HepG2 (cell line): Measurements from ENCODE around the gene ZDHHC19. TPM values are rescaled to one million over a fixed set of nuclear protein-coding genes. Genes with fewer than 3 reads are reported as not detected.

Experiments used
- ATAC-seq: fragments of 200-7000 bp; cut with Tn5 transposase; 3 replicates; pipeline ENCODE4 v1.9.1; 2020; ENCODE audit warnings: mild to moderate bottlenecking, moderate library complexity
- BruUV-seq: library from RNA; stranded (reverse); fragments of 400-500 nt; replicated peaks from 2 replicates; lab custom pipeline; 2021; lab: Mats Ljungman, UMichigan
- CTCF ChIA-PET: fragments of 300-600 bp; formaldehyde crosslinking; extraction: SDS; loops from one replicate; lab custom pipeline; 2021; ENCODE audit warnings: low total read pairs, inconsistent platforms, low intra/inter-chr PET ratio; lab: Yijun Ruan, JAX
- POLR2A ChIA-PET: fragments of 350-600 bp; sonication (Branson Sonifier 250); formaldehyde crosslinking; loops from one replicate; lab custom pipeline; 2020; ENCODE audit warnings: antibody characterized with exemption, inconsistent platforms; lab: Yijun Ruan, JAX
- DNase-seq: peaks from one replicate; pipeline ENCODE4 v3.0.0-alpha.2; 2015; ENCODE audit warnings: low spot score
- FAIRE-seq: peaks from 3 replicates; lab custom pipeline; 2011; peaks lifted over from hg19 to GRCh38; lab: Jason Lieb, UNC
- H2AFZ ChIP-seq: one replicate; pipeline ENCODE4 v1.6.1; 2011; ENCODE audit warnings: low read length, inconsistent platforms
- H3K27ac ChIP-seq: fragments of 300-600 bp; 3 replicates; pipeline ENCODE4 v1.8.0; 2011; ENCODE audit warnings: mixed run types, mild to moderate bottlenecking, mixed read lengths, low read length, inconsistent platforms; ENCODE audit not compliant: insufficient read depth; ENCODE audit errors: extremely low read length
- H3K27me3 ChIP-seq, 2 experiments: fragments of 200-600 bp in 1 of 2; 2 replicates in 1 of 2; 3 replicates in 1 of 2; pipeline versions ENCODE4 v1.6.0 to v1.8.0; 2011; ENCODE audit warnings: low read length in 2 of 2, mild to moderate bottlenecking in 2 of 2, moderate library complexity in 2 of 2, inconsistent platforms in 1 of 2; ENCODE audit not compliant: insufficient read depth in 2 of 2, control insufficient read depth in 1 of 2
- H3K36me3 ChIP-seq, 2 experiments: fragments of 200-600 bp in 1 of 2; replicated peaks in 1 of 2; 2 replicates in 1 of 2; 3 replicates in 1 of 2; pipeline versions ENCODE4 v1.5.1 to v1.8.0; 2011; ENCODE audit warnings: low read length in 2 of 2, inconsistent platforms in 1 of 2; ENCODE audit not compliant: insufficient read depth in 2 of 2, control insufficient read depth in 1 of 2
- H3K4me1 ChIP-seq: 2 replicates; pipeline ENCODE4 v1.5.1; 2012; ENCODE audit warnings: low read length, inconsistent platforms; ENCODE audit not compliant: insufficient read depth
- H3K4me2 ChIP-seq: 2 replicates; pipeline ENCODE4 v1.6.0; 2011; ENCODE audit warnings: low read depth, low read length, inconsistent platforms
- H3K4me3 ChIP-seq, 3 experiments: fragments of 200-600 bp in 1 of 3; sonication (generic), shearing (Covaris generic) in 1 of 3; replicated peaks in 1 of 3; 2 replicates each; pipeline ENCODE4 v1.5.1; 2011 to 2016; ENCODE audit warnings: low read length in 3 of 3, inconsistent platforms in 2 of 3, low read depth in 2 of 3, mild to moderate bottlenecking in 2 of 3, control low read depth in 1 of 3, mixed read lengths in 1 of 3; ENCODE audit not compliant: insufficient read depth in 1 of 3
- H3K79me2 ChIP-seq: one replicate; pipeline ENCODE4 v1.6.1; 2011; ENCODE audit warnings: low read length, inconsistent platforms; ENCODE audit not compliant: insufficient read depth
- H3K9ac ChIP-seq: 2 replicates; pipeline ENCODE4 v1.6.0; 2011; ENCODE audit warnings: mild to moderate bottlenecking, low read depth, low read length, inconsistent platforms; ENCODE audit not compliant: insufficient read depth
- H3K9me3 ChIP-seq: 2 replicates; pipeline ENCODE4 v1.5.1; 2012; ENCODE audit warnings: mild to moderate bottlenecking, low read length
- H4K20me1 ChIP-seq: 2 replicates; pipeline ENCODE4 v1.6.0; 2011; ENCODE audit warnings: inconsistent platforms, mild to moderate bottlenecking, low read length, moderate library complexity; ENCODE audit not compliant: insufficient read depth
- CBX1 ChIP-seq: IDR thresholded peaks from one replicate; pipeline ENCODE4 v1.6.1; 2016; ENCODE audit warnings: antibody characterized with exemption, low read depth
- DR1 ChIP-seq: sonication (generic); formaldehyde crosslinking; IDR thresholded peaks from 2 replicates; pipeline ENCODE4 v1.8.0; 2021; ENCODE audit warnings: mild to moderate bottlenecking, missing genetic modification reagents, inconsistent platforms
- HDAC2 ChIP-seq: sonication (generic); formaldehyde crosslinking; IDR thresholded peaks from 2 replicates; pipeline ENCODE4 v1.4.0; 2020; ENCODE audit warnings: missing genetic modification reagents
- HOXA9 ChIP-seq: sonication (generic); formaldehyde crosslinking; IDR thresholded peaks from 2 replicates; pipeline ENCODE4 v1.8.1; 2022; ENCODE audit warnings: missing genetic modification reagents, mild to moderate bottlenecking, moderate library complexity, borderline replicate concordance
- NFE2L1 ChIP-seq: sonication (generic); formaldehyde crosslinking; IDR thresholded peaks from 2 replicates; pipeline ENCODE4 v1.4.0; 2020; ENCODE audit warnings: missing genetic modification reagents, mild to moderate bottlenecking, borderline replicate concordance
- RBM22 ChIP-seq: fragments of 200-400 bp; formaldehyde crosslinking; optimal IDR thresholded peaks from 2 replicates; pipeline ENCODE3; 2017; ENCODE audit warnings: mild to moderate bottlenecking, low read length, moderate library complexity
- ZNF550 ChIP-seq: sonication (generic); formaldehyde crosslinking; IDR thresholded peaks from 2 replicates; pipeline ENCODE4 v1.4.0; 2020; ENCODE audit warnings: mild to moderate bottlenecking, missing genetic modification reagents, borderline replicate concordance
- ZNF577 ChIP-seq: sonication (generic); formaldehyde crosslinking; IDR thresholded peaks from 2 replicates; pipeline ENCODE4 v1.4.0; 2020; ENCODE audit warnings: mild to moderate bottlenecking, low read depth, missing genetic modification reagents, borderline replicate concordance
- ZNF704 ChIP-seq: sonication (generic); formaldehyde crosslinking; IDR thresholded peaks from 2 replicates; pipeline ENCODE4 v1.8.1; 2023; ENCODE audit warnings: mild to moderate bottlenecking, inconsistent platforms, moderate library complexity, missing genetic modification reagents, borderline replicate concordance
- ZNF775 ChIP-seq: sonication (generic); formaldehyde crosslinking; IDR thresholded peaks from 2 replicates; pipeline ENCODE4 v1.4.0; 2020; ENCODE audit warnings: missing genetic modification reagents, mild to moderate bottlenecking, moderate library complexity, borderline replicate concordance
- WGBS: methylation state at CpG from one replicate; pipeline ENCODE4 v1.1.6; 2017; ENCODE audit warnings: low lambda C conversion rate; 5-methylcytosine and 5-hydroxymethylcytosine counted together
- in situ Hi-C: cut with HindIII; loops from 2 replicates; pipeline ENCODE4 v1.10.0; 2017; ENCODE audit warnings: low pct_unique_long_range_greater_than_20kb; ENCODE audit not compliant: extremely low pct_ligation_motif_present
- intact Hi-C: fragments of 100-400 bp; cut with micrococcal nuclease; formaldehyde crosslinking; loops from one replicate; pipeline ENCODE4 v1.10.0; 2022; ENCODE audit not compliant: unreplicated experiment
- polyA plus RNA-seq, 8 experiments: library from polyadenylated mRNA; depleted of rRNA in 3 of 8; stranded (reverse) in 7 of 8; unstranded in 1 of 8; fragments of >200 nt; fragmentation: Illumina TruSeq in 4 of 8; extraction: Trizol in 4 of 8; gene quantifications; 2 replicates each; pipeline versions ENCODE4 v1.2.1 to v1.2.3, GENCODE V29; 2011 to 2016; ENCODE audit warnings: low read depth in 4 of 8, missing spikeins in 1 of 8, mixed read lengths in 1 of 8; ENCODE audit not compliant: insufficient read depth in 1 of 8
- total RNA-seq, 5 experiments: library from RNA; depleted of rRNA; stranded (reverse); fragments of >200 nt; fragmentation: Illumina TruSeq; extraction: Trizol; gene quantifications; 2 replicates each; pipeline ENCODE4 v1.2.3, GENCODE V29; 2016; ENCODE audit warnings: low read depth in 1 of 5
- TF ChIP-seq, protein P1 (sequence below): sonication (generic); formaldehyde crosslinking; IDR thresholded peaks from 2 replicates; pipeline ENCODE4 v1.8.1; 2023; ENCODE audit warnings: mild to moderate bottlenecking, moderate library complexity, missing genetic modification reagents

The ZDHHC19 gene
- total and polyA plus RNA-seq, 2 of the 13 experiments (the other 11 are each of a cell fraction or from before 2014, with no cell fraction given), result 0.22 to 0.53 TPM

DNA sequence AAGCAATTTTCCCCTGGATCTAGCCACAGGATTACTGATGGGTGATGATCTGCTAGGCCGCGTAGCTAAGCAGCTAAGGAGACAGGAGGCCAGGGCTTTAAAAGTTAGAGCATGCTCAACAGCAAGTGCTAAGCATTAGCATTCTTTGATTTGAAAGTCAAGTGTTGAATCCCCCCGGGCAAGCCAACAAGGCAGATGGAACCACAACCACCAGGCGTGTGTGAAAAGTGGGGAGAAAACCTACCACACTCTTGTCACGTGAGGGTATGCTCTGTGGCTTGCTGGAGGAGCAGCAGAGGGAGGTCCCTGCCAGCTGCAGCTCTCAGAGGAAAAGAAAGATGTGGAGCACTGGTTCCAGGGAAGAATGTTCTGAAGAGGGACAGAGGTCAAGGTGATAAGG is 26.0 kb upstream of the ZDHHC19 start (continued):
- no peak for TF ChIP-seq CBX1
- TF ChIP-seq, all 625 proteins: peak for 0

- Histone ChIP-seq H3K4me1 (peaks cover 8% of the 10 kb centered on the region), H3K27ac (no peak overlapping the region), H3K4me2 (no peak overlapping the region), H3K79me2 (no peaks in the 10 kb centered on the region), H4K20me1 (no peaks in the 10 kb centered on the region), H3K36me3 (peaks cover 2 to 32% of the 10 kb centered on the region in 2 experiments), H3K4me3 (no peak overlapping the region), H3K9me3 (no peaks in the 10 kb centered on the region), H3K27me3 (no peaks in the 10 kb centered on the region), H3K9ac (no peak overlapping the region), H2AFZ (no peak overlapping the region)
- TF ChIP-seq RBM22 (no peak), ZNF577 (CRISPR knock-in tag) (no peak), HOXA9 (CRISPR knock-in tag) (no peak), ZNF704 (CRISPR knock-in tag) (no peak), ZNF550 (CRISPR knock-in tag) (no peak), HDAC2 (no peak), DR1 (CRISPR knock-in tag) (no peak), ZNF775 (CRISPR knock-in tag) (no peak), NFE2L1 (CRISPR knock-in tag) (no peak)
- TF ChIP-seq, protein P1, sequence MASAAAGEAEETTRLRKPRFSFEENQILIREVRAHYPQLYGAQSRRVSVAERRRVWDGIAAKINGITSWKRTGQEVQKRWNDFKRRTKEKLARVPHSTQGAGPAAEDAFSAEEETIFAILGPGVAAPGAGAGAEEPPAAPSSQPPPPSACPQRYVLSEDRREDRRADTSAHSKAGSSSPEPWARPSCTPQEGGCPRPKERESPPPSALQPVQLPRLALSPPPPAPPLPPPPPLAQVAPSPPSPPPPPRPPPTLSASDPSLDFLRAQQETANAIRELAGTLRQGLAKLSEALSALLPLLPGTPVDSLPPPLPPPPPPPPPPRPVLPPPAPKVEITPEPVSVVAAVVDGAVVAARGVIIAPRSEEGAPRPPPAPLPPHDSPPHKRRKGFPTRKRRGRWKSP (CRISPR knock-in tag), result no peak
- ChIA-PET CTCF (no interaction called here), POLR2A (no interaction called here)
- 98% methylated on average over 8 of the region's 8 CpGs for WGBS
- DNase-seq (no peak), ATAC-seq (no peak), FAIRE-seq (no peak)
- intact Hi-C loops (no loop called here), in situ Hi-C loops (no loop called here)
- BruUV-seq, result TSS peak; percentile 25
Measured at GRCh38 chr3:196236223-196236622, 25.0 kb upstream of the ZDHHC19 start.
